ENCODE data around the gene RPL18.

Gene RPL18

GRCh38 chr19:48573163-48573505 lies 45.8 kb downstream of the RPL18 start:
- no peak for DNase-seq

GRCh38 chr19:48571378-48572162 lies 47.4 kb downstream of the RPL18 start:
- DNase-seq: no peak

- DNase-seq: no peak
Observed at GRCh38 chr19:48569814-48570213, 49.2 kb downstream of the RPL18 start.

- no peak for DNase-seq
Observed at GRCh38 chr19:48568345-48568886, 50.6 kb downstream of the RPL18 start.

Measured in NCI-H2081 treated with DMSO at 0.1 percent for 48 hours (cell line).